ENCODE data around the gene PLPPR5. TPM values are rescaled to one million over a fixed set of nuclear protein-coding genes. Genes with fewer than 3 reads are reported as not detected.

The PLPPR5 gene
- total RNA-seq, 1 donor from 2014 or later, result 0.50 TPM

- DNase-seq (ENCODE audit: low read depth), result no peak
- no peaks in the 10 kb centered on the region for H3K27me3 ChIP-seq (ENCODE audit: control insufficient read depth, insufficient read depth, low read length)
- H3K4me3 ChIP-seq (ENCODE audit: low read depth, low read length), result no peak overlapping the region
- no peak for TF ChIP-seq CTCF (IDR thresholded peaks at IDR 0.05; ENCODE audit: insufficient read depth, low read length, poor library complexity, severe bottlenecking)
- H3K36me3 ChIP-seq (ENCODE audit: control insufficient read depth, insufficient read depth, low read length), result no peaks in the 10 kb centered on the region
Measured at GRCh38 chr1:98906809-98907208, 97.9 kb downstream of the PLPPR5 start.

GRCh38 chr1:98906361-98906760, 98.3 kb downstream of the PLPPR5 start:
- Histone ChIP-seq H3K36me3 (ENCODE audit: control insufficient read depth, insufficient read depth, low read length) (no peaks in the 10 kb centered on the region), H3K27me3 (ENCODE audit: control insufficient read depth, insufficient read depth, low read length) (no peaks in the 10 kb centered on the region), H3K4me3 (ENCODE audit: low read depth, low read length) (no peak overlapping the region)
- no peak for DNase-seq (ENCODE audit: low read depth)
- no peak for TF ChIP-seq CTCF (IDR thresholded peaks at IDR 0.05; ENCODE audit: insufficient read depth, low read length, poor library complexity, severe bottlenecking)

GRCh38 chr1:98904684-98905083, 100.0 kb downstream of the PLPPR5 start:
- no peaks in the 10 kb centered on the region for H3K27me3 ChIP-seq (ENCODE audit: control insufficient read depth, insufficient read depth, low read length)
- DNase-seq (ENCODE audit: low read depth), result no peak
- TF ChIP-seq CTCF (IDR thresholded peaks at IDR 0.05; ENCODE audit: insufficient read depth, low read length, poor library complexity, severe bottlenecking), result no peak
- H3K4me3 ChIP-seq (ENCODE audit: low read depth, low read length), result no peak overlapping the region
- H3K36me3 ChIP-seq (ENCODE audit: control insufficient read depth, insufficient read depth, low read length), result no peaks in the 10 kb centered on the region

- TF ChIP-seq CTCF (IDR thresholded peaks at IDR 0.05; ENCODE audit: insufficient read depth, low read length, poor library complexity, severe bottlenecking), result no peak
- DNase-seq (ENCODE audit: low read depth), result no peak
- Histone ChIP-seq H3K36me3 (ENCODE audit: control insufficient read depth, insufficient read depth, low read length) (no peaks in the 10 kb centered on the region), H3K27me3 (ENCODE audit: control insufficient read depth, insufficient read depth, low read length) (no peaks in the 10 kb centered on the region), H3K4me3 (ENCODE audit: low read depth, low read length) (no peak overlapping the region)
Measured at GRCh38 chr1:98903726-98904125, 100.9 kb downstream of the PLPPR5 start.

GRCh38 chr1:98903261-98903660, 101.4 kb downstream of the PLPPR5 start:
- H3K36me3 ChIP-seq (ENCODE audit: control insufficient read depth, insufficient read depth, low read length), result no peaks in the 10 kb centered on the region
- DNase-seq (ENCODE audit: low read depth), result peak; percentile 28
- no peak overlapping the region for H3K4me3 ChIP-seq (ENCODE audit: low read depth, low read length)
- no peak for TF ChIP-seq CTCF (IDR thresholded peaks at IDR 0.05; ENCODE audit: insufficient read depth, low read length, poor library complexity, severe bottlenecking)
- no peaks in the 10 kb centered on the region for H3K27me3 ChIP-seq (ENCODE audit: control insufficient read depth, insufficient read depth, low read length)

GRCh38 chr1:98898940-98899339, 105.7 kb downstream of the PLPPR5 start:
- TF ChIP-seq CTCF (IDR thresholded peaks at IDR 0.05; ENCODE audit: insufficient read depth, low read length, poor library complexity, severe bottlenecking), result no peak
- Histone ChIP-seq H3K27me3 (ENCODE audit: control insufficient read depth, insufficient read depth, low read length) (no peaks in the 10 kb centered on the region), H3K4me3 (ENCODE audit: low read depth, low read length) (no peak overlapping the region)

More at GRCh38 chr1:98898940-98899339, 105.7 kb downstream of the PLPPR5 start:
- no peaks in the 10 kb centered on the region for H3K36me3 ChIP-seq (ENCODE audit: control insufficient read depth, insufficient read depth, low read length)
- DNase-seq (ENCODE audit: low read depth), result no peak

Measured in kidney epithelial cell (primary cell).